GM21367 (cell line): ENCODE measurements around the gene ZYX.
A peak's percentile ranks its signal among the peaks of the same experiment; 100 is the strongest.

ENCODE experiments used
- ATAC-seq: cut with Tn5 transposase; IDR thresholded peaks from one replicate; pipeline ENCODE4 v1.9.1; 2021; ENCODE audit not compliant: unreplicated experiment

The ZYX gene

GRCh38 chr7:143362131-143363015, 18.8 kb upstream of the ZYX start, which contains the start of gene FAM131B:
Gene FAM131B (minus strand): TSS chr7:143362713. CDS start chr7:143362603, 110 bp downstream.
- no peak for ATAC-seq

DNA sequence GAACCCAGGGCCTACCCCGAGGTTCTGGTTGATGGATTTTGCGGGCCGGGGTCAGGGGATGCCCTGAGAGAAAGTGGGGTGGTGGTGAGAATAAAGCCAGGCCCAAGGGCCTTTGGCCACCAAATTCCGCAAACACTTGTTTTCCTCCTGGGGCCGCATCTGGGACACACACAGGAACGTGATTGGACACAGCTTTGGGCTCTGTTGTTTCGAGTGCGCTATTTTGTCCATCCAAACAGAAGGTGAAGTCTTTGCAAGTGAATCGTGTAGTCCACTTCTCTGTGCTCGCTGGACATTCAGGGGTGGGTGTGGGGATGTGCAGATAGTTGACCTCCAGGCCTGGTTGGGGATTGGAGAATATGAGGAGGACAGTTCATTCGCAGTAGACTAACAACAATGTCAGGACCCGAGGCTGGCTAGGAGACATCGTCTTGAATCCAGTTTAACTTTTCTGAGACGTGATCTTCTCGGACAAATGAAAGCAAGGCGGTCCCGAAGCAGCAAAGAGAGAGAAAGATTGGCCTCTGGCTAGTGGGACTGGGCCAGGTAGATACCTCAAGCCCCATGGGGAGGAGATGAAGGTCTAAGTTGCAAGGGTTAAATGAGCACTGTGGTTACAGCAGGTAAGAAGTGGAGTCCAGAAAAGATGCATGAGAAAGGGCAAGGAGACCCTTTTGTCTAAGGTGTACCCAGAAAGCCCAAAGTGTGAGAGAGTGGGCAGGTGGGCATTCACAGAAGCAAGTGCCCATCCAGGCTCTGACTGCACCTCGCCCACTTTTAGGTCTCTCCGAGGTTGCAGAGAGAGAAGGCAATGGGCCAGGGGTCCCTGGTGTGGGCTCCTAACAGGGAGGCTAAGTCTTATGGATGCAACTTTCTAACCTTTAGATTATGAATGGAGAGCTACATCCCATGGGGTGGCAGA, 17.9 kb upstream of the ZYX start:
- no peak for ATAC-seq

- no peak for ATAC-seq
Measured at GRCh38 chr7:143367972-143368371, 13.2 kb upstream of the ZYX start.

GRCh38 chr7:143368387-143368786, 12.8 kb upstream of the ZYX start:
- ATAC-seq = no peak

- no peak for ATAC-seq
Measured at GRCh38 chr7:143369678-143370651, 11.2 kb upstream of the ZYX start.

DNA sequence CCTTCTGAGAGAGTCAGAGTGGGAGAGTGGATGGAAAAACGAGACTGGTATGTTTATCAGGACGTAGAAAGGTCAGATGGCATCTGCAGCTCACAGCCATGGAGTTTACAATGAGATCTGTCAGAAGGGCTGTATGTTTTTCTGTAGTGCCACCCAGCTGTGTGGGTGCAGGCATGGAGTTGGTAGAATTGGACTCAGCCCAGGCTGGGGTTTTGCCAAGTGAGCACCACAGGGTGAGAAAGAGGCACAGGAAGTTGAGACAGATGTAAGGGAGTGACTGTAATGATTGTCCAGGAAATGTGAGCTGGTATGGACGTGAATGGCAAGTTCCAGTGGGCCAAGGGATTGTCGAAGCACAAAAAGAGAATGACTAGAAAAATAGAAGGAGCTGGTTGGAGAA, 9.1 kb upstream of the ZYX start:
- ATAC-seq = no peak

GRCh38 chr7:143373255-143373794, 7.8 kb upstream of the ZYX start:
- no peak for ATAC-seq

- ATAC-seq = no peak
Measured at GRCh38 chr7:143374561-143374960, 6.6 kb upstream of the ZYX start.

DNA sequence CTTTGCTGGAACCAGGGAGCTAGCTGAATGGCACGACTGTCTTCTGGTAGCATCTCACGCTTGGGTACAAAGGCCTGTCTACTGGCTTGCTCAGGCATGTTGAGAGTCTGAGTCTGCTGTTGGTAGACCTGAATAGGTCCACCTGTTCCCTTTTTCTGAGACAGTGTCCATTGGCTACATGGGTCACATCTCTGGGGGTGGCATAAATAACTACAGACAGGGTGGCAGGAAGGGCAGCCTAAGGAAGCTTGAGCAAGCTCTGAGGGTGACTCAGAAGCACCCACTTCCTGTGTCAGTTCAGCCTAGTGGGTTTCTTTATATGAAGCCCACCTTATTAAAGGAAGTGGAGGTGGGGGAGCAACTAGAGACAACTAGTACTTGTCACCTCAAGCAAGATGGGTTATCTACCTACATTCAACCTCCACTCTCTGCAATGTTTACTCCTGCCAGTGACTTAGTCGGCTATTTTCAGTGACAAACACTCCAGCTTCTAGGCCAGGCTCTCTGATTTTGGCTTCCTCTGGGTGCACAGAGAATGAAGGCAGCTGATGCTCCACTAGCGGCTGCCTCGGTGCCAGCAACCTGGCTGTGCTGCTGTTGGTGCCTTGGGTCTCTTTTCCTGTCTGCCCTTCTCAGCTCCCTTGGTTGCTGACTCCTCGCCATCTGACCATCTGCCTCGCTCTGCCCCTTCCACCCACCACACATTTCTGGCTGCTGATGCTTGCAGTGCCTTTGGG, 5.7 kb upstream of the ZYX start:
- no peak for ATAC-seq

DNA sequence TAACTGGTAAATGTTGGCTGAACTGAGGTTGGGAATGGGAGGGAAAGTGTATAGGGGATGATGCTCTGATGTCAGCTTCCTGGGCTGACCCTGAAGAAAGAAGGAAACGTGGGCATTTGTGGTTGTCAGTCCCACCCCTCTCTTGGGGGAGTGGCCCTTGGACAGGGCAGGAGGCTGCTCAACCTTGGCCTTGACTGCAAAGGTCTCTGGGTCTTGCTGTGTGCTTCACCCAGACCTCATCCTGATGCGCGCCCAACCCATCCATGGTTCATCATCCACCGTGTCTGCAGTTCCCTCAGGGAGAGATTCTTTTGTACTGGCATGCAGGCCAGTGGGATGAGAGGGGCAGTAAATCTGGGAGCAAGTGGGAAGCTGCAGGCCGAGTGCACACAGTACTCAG, 4.7 kb upstream of the ZYX start:
- no peak for ATAC-seq

DNA sequence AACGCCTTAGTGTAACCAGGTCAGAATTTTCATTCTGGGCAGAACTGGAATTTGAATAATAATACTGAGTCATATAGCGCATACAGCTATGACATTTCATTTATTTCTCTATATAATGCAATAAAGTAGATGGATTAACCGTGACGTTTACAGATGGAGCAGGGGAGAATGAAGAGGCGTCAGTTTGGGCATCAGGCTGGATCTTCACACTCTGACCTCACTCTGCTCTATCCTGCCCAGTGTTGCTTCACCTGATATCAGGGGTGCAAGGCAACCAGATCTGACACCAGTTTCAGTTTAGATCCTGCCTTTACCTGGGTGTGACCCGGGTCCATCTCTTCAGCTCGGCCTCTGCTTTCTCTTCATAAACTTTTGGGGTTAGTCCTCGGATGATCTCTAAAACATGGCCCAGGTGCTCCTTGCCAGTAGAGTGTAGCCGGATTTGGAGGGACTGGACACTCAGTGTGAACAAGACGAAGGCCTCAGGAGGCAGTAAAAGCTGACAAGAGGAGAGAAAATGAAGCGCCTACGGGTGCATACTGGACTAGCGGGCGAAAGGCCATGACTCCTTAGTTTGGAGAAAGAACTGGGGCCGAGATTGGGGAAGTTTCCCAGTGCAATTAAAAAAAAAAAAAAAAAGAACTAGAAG, 1.4 kb upstream of the ZYX start:
- peak; percentile 2 for ATAC-seq

GRCh38 chr7:143380260-143380645, 892 bp upstream of the ZYX start:
- peak; percentile 43 for ATAC-seq

- ATAC-seq = peak; percentile 8
Measured at GRCh38 chr7:143381427-143382125, 431 bp downstream of the ZYX start.

DNA sequence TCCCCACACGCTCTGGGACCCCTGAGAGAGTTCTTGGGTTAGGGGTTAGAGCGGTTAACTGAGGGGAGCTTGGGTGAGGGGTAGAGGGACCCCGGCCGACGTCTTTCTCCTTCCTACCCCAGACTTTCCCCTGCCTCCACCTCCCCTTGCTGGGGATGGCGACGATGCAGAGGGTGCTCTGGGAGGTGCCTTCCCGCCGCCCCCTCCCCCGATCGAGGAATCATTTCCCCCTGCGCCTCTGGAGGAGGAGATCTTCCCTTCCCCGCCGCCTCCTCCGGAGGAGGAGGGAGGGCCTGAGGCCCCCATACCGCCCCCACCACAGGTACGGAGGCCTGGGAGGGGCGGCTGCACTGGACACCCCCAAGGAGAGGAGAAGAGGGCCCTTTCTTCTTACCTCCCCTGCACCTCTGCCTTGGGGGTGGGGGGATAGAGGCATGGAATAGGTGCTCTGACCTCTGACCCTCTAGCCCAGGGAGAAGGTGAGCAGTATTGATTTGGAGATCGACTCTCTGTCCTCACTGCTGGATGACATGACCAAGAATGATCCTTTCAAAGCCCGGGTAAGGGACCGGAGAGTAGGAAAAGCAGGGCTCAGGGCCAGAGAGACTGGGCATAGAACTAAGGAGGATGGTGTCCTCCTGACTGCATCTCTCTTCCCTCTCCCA, 1.1 kb downstream of the ZYX start:
- no peak for ATAC-seq

DNA sequence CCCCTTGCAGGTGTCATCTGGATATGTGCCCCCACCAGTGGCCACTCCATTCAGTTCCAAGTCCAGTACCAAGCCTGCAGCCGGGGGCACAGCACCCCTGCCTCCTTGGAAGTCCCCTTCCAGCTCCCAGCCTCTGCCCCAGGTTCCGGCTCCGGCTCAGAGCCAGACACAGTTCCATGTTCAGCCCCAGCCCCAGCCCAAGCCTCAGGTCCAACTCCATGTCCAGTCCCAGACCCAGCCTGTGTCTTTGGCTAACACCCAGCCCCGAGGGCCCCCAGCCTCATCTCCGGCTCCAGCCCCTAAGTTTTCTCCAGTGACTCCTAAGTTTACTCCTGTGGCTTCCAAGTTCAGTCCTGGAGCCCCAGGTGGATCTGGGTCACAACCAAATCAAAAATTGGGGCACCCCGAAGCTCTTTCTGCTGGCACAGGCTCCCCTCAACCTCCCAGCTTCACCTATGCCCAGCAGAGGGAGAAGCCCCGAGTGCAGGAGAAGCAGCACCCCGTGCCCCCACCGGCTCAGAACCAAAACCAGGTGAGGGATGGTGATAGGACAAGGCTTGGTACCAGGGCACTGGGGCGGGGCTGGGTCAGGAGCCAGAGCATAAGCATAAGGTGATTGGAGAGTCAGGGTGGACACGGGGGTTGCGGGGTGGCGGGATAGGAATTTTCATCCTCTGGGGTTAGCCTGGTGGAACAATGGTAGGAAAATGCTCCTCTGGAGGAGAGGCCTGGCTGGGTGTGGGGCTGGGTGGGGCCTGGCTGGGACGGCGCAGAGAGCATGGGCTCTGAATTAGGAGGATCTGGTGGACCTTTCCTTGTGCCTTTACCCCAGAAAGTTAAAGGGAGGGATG, 1.9 kb downstream of the ZYX start:
- ATAC-seq = no peak

- no peak for ATAC-seq
Measured at GRCh38 chr7:143383642-143383957, 2.5 kb downstream of the ZYX start.

GRCh38 chr7:143384148-143384547, 3.0 kb downstream of the ZYX start:
- no peak for ATAC-seq
